Measurements from ENCODE around the gene RPS4Y2.

RPS4Y2 gene

DNA sequence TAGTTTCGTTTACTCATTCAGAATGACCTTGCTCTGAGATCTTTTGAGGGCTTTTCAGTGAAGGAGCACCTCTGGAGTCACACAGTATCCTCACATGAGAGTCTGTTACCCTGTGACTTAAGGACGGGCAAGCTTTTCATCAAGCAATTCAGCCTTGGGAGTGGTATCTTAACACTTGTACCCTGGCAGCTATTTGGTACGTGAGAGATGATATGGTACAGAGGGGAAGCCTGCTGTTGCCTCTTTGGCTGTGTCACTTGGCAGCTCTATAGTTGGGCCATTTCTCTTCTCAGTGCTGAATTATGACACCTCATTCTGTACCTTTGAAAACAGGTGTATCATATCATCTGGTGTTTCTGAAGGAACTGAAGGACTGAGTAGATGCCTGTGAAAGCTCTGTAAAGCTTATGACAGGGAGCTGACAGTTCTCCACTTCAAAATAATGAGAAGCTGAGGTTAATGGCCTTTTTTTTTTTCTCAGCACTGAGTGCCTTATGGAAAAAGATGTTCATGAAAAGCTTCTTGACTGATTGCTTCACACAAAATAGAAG is 24.3 kb downstream of the RPS4Y2 start:
- Histone ChIP-seq H3K27ac (ENCODE audit: low read length) (no peak overlapping the region), H3K36me3 (ENCODE audit: insufficient read depth, low read depth, low read length) (no peaks in the 10 kb centered on the region), H3K4me3 (ENCODE audit: low read length) (no peak overlapping the region), H3K9ac (ENCODE audit: low read depth, low read length) (no peak overlapping the region), H3K27me3 (ENCODE audit: insufficient read depth, low read length) (no peaks in the 10 kb centered on the region), H3K9me3 (ENCODE audit: insufficient read depth, low read depth, low read length) (no peaks in the 10 kb centered on the region), H3K4me1 (ENCODE audit: insufficient read depth, low read length) (no peaks in the 10 kb centered on the region)

DNA sequence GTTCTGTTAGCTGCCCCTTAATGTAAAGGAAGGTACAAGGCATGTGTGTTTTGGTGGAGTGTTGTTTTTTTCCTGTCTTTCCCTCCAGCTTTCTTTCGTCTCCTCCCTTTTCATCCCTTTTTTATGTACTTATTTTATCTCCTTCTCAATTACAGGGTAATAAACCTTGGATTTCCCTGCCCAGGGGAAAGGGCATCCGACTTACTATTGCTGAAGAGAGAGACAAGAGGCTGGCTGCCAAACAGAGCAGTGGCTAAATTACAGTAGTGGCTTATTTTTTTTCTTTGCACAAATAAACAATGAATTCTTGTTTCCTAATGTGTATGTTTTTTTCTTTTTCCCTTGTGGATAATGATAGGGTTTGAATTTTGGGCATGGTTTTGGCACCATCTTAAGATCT is 24.9 kb downstream of the RPS4Y2 start:
- H3K4me3 ChIP-seq (ENCODE audit: low read length): no peak overlapping the region
- H3K9ac ChIP-seq (ENCODE audit: low read depth, low read length): no peak overlapping the region
- H3K27me3 ChIP-seq (ENCODE audit: insufficient read depth, low read length): no peaks in the 10 kb centered on the region
- no peak overlapping the region for H3K27ac ChIP-seq (ENCODE audit: low read length)
- no peaks in the 10 kb centered on the region for H3K4me1 ChIP-seq (ENCODE audit: insufficient read depth, low read length)
- H3K9me3 ChIP-seq (ENCODE audit: insufficient read depth, low read depth, low read length): no peaks in the 10 kb centered on the region
- H3K36me3 ChIP-seq (ENCODE audit: insufficient read depth, low read depth, low read length): no peaks in the 10 kb centered on the region

DNA sequence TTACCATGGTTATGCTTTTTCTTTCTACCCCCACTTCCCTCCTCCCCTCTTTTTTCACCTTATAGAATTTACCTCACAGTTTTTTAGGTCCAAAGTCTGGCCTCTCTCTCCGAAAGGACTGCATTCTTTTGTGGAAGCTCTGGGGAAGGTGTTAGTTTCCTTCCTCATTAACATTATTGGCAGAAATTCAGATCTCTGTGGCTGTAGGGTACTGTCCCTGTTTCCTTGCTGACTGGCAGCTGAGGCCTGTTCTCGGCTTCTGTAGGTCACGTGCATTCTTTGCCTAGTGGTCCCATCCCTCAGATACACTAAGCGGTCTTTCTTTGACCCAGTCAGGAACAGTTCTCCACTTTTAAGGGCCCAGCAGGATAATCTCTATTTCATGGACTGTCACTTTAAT is 25.5 kb downstream of the RPS4Y2 start:
- Histone ChIP-seq H3K9me3 (ENCODE audit: insufficient read depth, low read depth, low read length) (no peaks in the 10 kb centered on the region), H3K9ac (ENCODE audit: low read depth, low read length) (no peak overlapping the region), H3K4me3 (ENCODE audit: low read length) (no peak overlapping the region), H3K27me3 (ENCODE audit: insufficient read depth, low read length) (no peaks in the 10 kb centered on the region), H3K4me1 (ENCODE audit: insufficient read depth, low read length) (no peaks in the 10 kb centered on the region), H3K27ac (ENCODE audit: low read length) (no peak overlapping the region), H3K36me3 (ENCODE audit: insufficient read depth, low read depth, low read length) (no peaks in the 10 kb centered on the region)

DNA sequence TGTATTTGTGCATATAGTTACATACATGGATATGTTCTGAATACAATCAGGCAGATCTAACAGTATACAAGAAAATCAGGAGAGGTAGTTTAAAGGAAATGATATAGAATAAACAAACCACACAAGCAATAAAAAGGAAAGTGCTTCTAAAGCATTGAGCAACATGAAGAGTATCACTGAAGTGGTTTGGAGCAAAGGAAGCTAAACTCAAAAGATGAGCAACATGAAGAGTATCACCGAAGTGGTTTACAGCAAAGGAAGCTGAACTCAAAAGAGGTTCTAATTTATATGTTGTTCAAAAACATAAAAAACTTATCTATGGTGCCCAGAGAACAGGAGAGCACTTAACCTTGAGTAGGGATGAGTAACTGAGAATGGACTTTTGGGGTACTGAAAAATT is 29.1 kb downstream of the RPS4Y2 start:
- Histone ChIP-seq H3K4me1 (ENCODE audit: insufficient read depth, low read length) (no peaks in the 10 kb centered on the region), H3K27ac (ENCODE audit: low read length) (no peak overlapping the region), H3K4me3 (ENCODE audit: low read length) (no peak overlapping the region)

DNA sequence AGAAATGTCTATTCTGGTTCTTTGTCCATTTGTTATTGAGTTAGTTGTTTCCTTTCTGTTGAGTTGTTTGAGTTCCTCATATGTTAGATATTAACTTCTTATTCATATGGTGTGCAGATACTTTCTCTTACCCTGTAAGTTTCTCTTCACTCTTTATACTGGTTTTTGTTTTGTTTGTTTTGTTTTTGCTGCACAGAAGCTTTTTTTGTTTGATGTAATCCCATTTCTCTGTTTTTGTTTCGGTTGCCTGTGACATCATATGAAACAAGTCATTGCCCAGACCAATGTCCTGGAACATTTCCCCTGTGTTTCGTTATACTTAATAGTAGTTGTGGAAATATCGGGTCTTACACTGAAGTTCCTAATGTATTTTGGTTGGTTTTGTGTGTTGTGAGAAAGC is 31.2 kb downstream of the RPS4Y2 start:
- Histone ChIP-seq H3K4me1 (ENCODE audit: insufficient read depth, low read length) (no peaks in the 10 kb centered on the region), H3K9me3 (ENCODE audit: insufficient read depth, low read depth, low read length) (no peaks in the 10 kb centered on the region), H3K4me3 (ENCODE audit: low read length) (no peak overlapping the region), H3K36me3 (ENCODE audit: insufficient read depth, low read depth, low read length) (no peaks in the 10 kb centered on the region), H3K9ac (ENCODE audit: low read depth, low read length) (no peak overlapping the region), H3K27me3 (ENCODE audit: insufficient read depth, low read length) (no peaks in the 10 kb centered on the region), H3K27ac (ENCODE audit: low read length) (no peak overlapping the region)

More for the DNA sequence above, 29.1 kb downstream of the RPS4Y2 start:
- Histone ChIP-seq H3K27me3 (ENCODE audit: insufficient read depth, low read length) (no peaks in the 10 kb centered on the region), H3K36me3 (ENCODE audit: insufficient read depth, low read depth, low read length) (no peaks in the 10 kb centered on the region), H3K9ac (ENCODE audit: low read depth, low read length) (no peak overlapping the region), H3K9me3 (ENCODE audit: insufficient read depth, low read depth, low read length) (no peaks in the 10 kb centered on the region)

DNA sequence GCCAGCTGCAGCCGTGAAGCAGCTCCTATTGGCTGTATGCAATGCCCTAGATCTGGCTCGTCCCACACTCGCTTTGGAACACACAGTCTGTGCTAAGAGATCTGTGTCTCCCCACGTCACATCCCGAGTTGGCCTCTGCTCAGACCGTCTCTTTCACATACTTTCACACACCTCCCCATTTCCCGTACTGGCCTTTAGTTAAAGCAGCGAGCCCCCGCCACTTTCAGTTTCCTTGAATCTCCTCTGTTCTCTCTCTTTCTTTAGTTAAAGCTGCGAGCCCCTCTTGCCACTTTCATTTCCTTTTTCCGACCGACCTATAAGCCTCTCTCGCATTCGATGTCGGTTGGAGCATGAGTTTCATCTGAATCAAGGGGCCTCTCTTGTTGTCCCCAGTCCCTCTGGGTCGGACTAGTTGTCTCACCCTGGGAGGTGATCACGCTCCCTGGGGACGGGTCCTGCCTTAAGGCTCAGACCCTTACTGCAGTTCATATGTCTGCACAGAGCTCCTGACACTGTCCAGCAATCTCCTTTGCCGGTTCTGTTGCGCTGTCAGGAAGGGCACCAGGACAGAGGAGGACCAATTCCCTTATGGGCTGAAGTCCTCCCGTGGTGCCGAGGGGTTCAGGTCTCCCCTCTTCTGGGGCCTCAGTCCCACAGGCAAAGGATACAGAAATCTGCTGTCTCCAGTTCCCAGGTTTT is 42.6 kb downstream of the RPS4Y2 start:
- H3K27me3 ChIP-seq (ENCODE audit: insufficient read depth, low read length): no peaks in the 10 kb centered on the region
- no peak overlapping the region for H3K9ac ChIP-seq (ENCODE audit: low read depth, low read length)
- no peak overlapping the region for H3K27ac ChIP-seq (ENCODE audit: low read length)
- no peak overlapping the region for H3K4me3 ChIP-seq (ENCODE audit: low read length)
- no peaks in the 10 kb centered on the region for H3K9me3 ChIP-seq (ENCODE audit: insufficient read depth, low read depth, low read length)
- no peaks in the 10 kb centered on the region for H3K4me1 ChIP-seq (ENCODE audit: insufficient read depth, low read length)
- H3K36me3 ChIP-seq (ENCODE audit: insufficient read depth, low read depth, low read length): no peaks in the 10 kb centered on the region

DNA sequence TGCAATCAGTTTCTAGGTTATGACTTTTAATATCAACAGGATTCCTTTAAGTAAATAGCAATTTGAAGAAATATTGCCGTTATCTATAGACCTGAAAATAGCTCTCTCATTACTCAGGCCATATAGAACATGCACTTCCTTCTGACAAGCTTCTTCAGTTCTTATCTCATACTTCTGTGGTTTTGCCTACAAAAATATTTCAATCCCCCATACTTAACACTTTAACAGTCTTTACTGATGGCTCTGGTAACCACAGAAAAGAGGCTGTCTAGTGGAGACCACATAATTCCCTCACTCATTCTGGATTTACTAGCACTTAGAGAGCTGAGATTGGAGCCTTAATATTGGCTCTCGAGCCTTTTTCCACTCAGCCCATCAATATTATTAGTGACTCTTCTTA is 46.8 kb downstream of the RPS4Y2 start:
- Histone ChIP-seq H3K4me1 (ENCODE audit: insufficient read depth, low read length) (no peaks in the 10 kb centered on the region), H3K27ac (ENCODE audit: low read length) (no peak overlapping the region), H3K27me3 (ENCODE audit: insufficient read depth, low read length) (no peaks in the 10 kb centered on the region), H3K9me3 (ENCODE audit: insufficient read depth, low read depth, low read length) (no peaks in the 10 kb centered on the region), H3K9ac (ENCODE audit: low read depth, low read length) (no peak overlapping the region), H3K36me3 (ENCODE audit: insufficient read depth, low read depth, low read length) (no peaks in the 10 kb centered on the region), H3K4me3 (ENCODE audit: low read length) (no peak overlapping the region)

DNA sequence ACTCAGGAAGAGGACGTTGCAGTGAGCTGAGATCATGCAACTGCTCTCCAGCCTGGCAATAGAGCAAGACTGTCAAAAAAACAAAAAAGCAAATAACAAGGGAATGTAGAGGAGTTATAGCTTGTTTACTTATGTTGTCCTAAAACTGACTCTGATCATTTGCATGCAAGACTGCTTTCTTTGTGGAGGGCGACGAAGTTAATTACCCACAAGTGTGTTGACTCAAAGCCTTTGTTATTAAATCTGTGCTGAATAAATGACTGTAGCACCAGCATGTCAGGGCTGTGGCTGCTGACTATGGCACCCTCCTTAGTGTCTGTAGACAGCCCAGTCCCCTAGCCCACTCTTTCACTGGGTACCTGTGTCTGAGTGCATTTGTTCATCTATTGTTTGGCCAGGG is 50.3 kb downstream of the RPS4Y2 start:
- H3K27ac ChIP-seq (ENCODE audit: low read length): no peak overlapping the region
- H3K4me1 ChIP-seq (ENCODE audit: insufficient read depth, low read length): no peaks in the 10 kb centered on the region
- no peak overlapping the region for H3K9ac ChIP-seq (ENCODE audit: low read depth, low read length)
- H3K27me3 ChIP-seq (ENCODE audit: insufficient read depth, low read length): no peaks in the 10 kb centered on the region
- no peaks in the 10 kb centered on the region for H3K36me3 ChIP-seq (ENCODE audit: insufficient read depth, low read depth, low read length)
- no peaks in the 10 kb centered on the region for H3K9me3 ChIP-seq (ENCODE audit: insufficient read depth, low read depth, low read length)
- H3K4me3 ChIP-seq (ENCODE audit: low read length): no peak overlapping the region

DNA sequence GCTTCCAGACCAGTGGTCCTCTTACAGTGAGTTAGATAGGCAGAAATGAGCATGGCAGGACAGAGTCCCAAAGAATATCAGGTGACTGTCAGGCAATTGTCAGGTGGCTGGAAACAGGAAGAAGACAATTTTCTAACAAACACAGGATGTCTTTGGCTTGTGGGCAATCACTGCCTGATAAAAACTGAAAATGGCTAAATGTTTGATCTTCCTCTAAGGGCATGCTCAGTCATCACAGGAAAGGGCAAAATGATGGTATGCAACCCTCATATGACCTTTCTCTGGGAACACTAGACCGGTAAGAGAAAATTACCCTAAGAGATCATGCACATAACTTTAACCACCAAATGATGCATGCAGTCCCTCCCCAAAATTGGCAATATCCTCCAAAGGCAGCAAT is 57.6 kb downstream of the RPS4Y2 start:
- H3K36me3 ChIP-seq (ENCODE audit: insufficient read depth, low read depth, low read length): no peaks in the 10 kb centered on the region
- H3K9me3 ChIP-seq (ENCODE audit: insufficient read depth, low read depth, low read length): no peaks in the 10 kb centered on the region
- H3K27ac ChIP-seq (ENCODE audit: low read length): no peak overlapping the region
- H3K27me3 ChIP-seq (ENCODE audit: insufficient read depth, low read length): no peaks in the 10 kb centered on the region
- no peak overlapping the region for H3K9ac ChIP-seq (ENCODE audit: low read depth, low read length)
- H3K4me3 ChIP-seq (ENCODE audit: low read length): no peak overlapping the region
- no peaks in the 10 kb centered on the region for H3K4me1 ChIP-seq (ENCODE audit: insufficient read depth, low read length)

DNA sequence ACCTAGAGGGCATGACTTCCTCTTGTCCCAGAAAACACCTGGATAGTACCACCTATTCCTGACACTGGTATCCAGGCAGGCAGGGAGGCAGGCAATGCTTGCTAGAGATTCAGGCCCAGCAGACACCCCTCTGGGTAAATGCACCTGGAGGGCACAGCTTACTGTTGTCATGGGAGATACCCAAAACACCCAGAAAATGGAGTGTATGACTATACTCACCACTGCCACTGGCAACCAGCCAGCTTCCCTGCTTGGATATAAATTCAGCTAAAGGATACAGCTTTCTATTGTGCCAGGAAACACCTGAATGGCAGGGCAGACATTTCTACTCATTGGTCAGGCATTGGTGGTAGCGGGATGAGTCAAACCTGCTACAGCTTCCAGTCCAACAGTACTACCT is 58.9 kb downstream of the RPS4Y2 start:
- H3K9ac ChIP-seq (ENCODE audit: low read depth, low read length): no peak overlapping the region

DNA sequence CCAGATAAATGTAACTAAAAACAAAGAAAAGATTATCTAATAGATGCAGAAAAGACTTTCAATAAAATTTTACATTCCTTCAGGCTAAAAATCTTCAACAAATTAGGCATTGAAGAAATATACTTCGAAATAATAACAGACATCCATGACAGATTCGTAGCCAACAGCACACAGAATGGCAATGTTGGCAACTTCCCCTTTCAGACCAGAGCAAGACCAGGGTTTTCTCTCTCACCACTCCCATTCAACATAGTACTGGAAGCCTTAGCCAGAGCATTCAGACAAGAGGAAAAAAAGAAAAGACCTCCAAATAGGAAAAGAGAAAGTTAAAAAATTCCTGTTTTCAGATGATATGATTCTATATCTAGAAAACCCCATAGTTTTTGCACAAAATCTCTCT is 61.2 kb downstream of the RPS4Y2 start:
- Histone ChIP-seq H3K27me3 (ENCODE audit: insufficient read depth, low read length) (no peaks in the 10 kb centered on the region), H3K9me3 (ENCODE audit: insufficient read depth, low read depth, low read length) (no peaks in the 10 kb centered on the region), H3K4me3 (ENCODE audit: low read length) (no peak overlapping the region)

More for the DNA sequence above, 58.9 kb downstream of the RPS4Y2 start:
- no peaks in the 10 kb centered on the region for H3K4me1 ChIP-seq (ENCODE audit: insufficient read depth, low read length)
- no peak overlapping the region for H3K27ac ChIP-seq (ENCODE audit: low read length)
- no peaks in the 10 kb centered on the region for H3K27me3 ChIP-seq (ENCODE audit: insufficient read depth, low read length)
- H3K9me3 ChIP-seq (ENCODE audit: insufficient read depth, low read depth, low read length): no peaks in the 10 kb centered on the region
- H3K4me3 ChIP-seq (ENCODE audit: low read length): no peak overlapping the region
- H3K36me3 ChIP-seq (ENCODE audit: insufficient read depth, low read depth, low read length): no peaks in the 10 kb centered on the region

More for the DNA sequence above, 61.2 kb downstream of the RPS4Y2 start:
- H3K36me3 ChIP-seq (ENCODE audit: insufficient read depth, low read depth, low read length): no peaks in the 10 kb centered on the region
- H3K27ac ChIP-seq (ENCODE audit: low read length): no peak overlapping the region
- no peak overlapping the region for H3K9ac ChIP-seq (ENCODE audit: low read depth, low read length)
- H3K4me1 ChIP-seq (ENCODE audit: insufficient read depth, low read length): no peaks in the 10 kb centered on the region
